Tibial nerve (tissue), 4 donors: ENCODE results near the gene NUP107. TPM values are rescaled to one million over a fixed set of nuclear protein-coding genes. Genes with fewer than 3 reads are reported as not detected.
"Not testable (repeated sequence)": the region's sequence is repeated elsewhere in the genome, so short reads cannot be mapped to it uniquely, and the experiment has no call there.

Source experiments
- DNase-seq, 2 donors: peaks; one replicate each; pipeline ENCODE4 v3.0.0-alpha.2; 2019; ENCODE audit warnings: low spot score in 2 of 2
- H3K27ac ChIP-seq, 4 donors: fragments of 200-600 bp; sonication (generic) in 3 of 4; one replicate each; pipeline ENCODE4 v1.5.1; 2017 to 2019; ENCODE audit warnings: mild to moderate bottlenecking in 1 of 4
- H3K27me3 ChIP-seq, 2 donors: fragments of 200-600 bp; sonication (generic) in 1 of 2; one replicate each; pipeline versions ENCODE4 v1.5.1 to v1.6.0; 2017 to 2019
- H3K36me3 ChIP-seq, 3 donors: fragments of 200-600 bp; sonication (generic); one replicate each; pipeline ENCODE4 v1.5.1; 2018 to 2019
- H3K4me1 ChIP-seq, 4 donors: fragments of 200-600 bp; sonication (generic) in 3 of 4; one replicate each; pipeline ENCODE4 v1.5.1; 2017 to 2019
- H3K4me3 ChIP-seq, 4 donors: fragments of 200-600 bp; sonication (generic) in 3 of 4; one replicate each; pipeline ENCODE4 v1.5.1; 2017 to 2019; ENCODE audit warnings: mild to moderate bottlenecking in 1 of 4, moderate library complexity in 1 of 4
- H3K9me3 ChIP-seq, 4 donors: fragments of 200-600 bp; sonication (generic) in 3 of 4; one replicate each; pipeline ENCODE4 v1.5.1; 2017 to 2019
- EP300 ChIP-seq, 2 donors: sonication (generic); formaldehyde crosslinking; IDR thresholded peaks; one replicate each; pipeline ENCODE4 v1.6.1; 2017; ENCODE audit warnings: antibody characterized with exemption in 2 of 2, mild to moderate bottlenecking in 1 of 2
- POLR2A ChIP-seq, 2 donors: fragments of 450-650 bp; IDR thresholded peaks; one replicate each; pipeline ENCODE4 v1.6.1; 2017; ENCODE audit warnings: antibody characterized with exemption in 2 of 2, mild to moderate bottlenecking in 2 of 2, moderate library complexity in 2 of 2
- WGBS, 2 donors: methylation state at CpG; one replicate each; pipeline ENCODE4 v1.1.5; 2018; 5-methylcytosine and 5-hydroxymethylcytosine counted together
- total RNA-seq, 4 donors: library from RNA; depleted of rRNA; stranded (reverse); fragments of >200 nt; gene quantifications; one replicate each; pipeline ENCODE4 v1.1.0, GENCODE V29; 2016
- TF ChIP-seq, protein P1 (sequence below), 5 experiments: fragments of 200-600 bp in 3 of 5; fragments of 450-650 bp in 2 of 5; sonication (generic) in 3 of 5; IDR thresholded peaks; one replicate each; pipeline ENCODE4 v1.5.1; 2016 to 2019; ENCODE audit warnings: antibody characterized with exemption in 5 of 5, mild to moderate bottlenecking in 3 of 5, moderate library complexity in 2 of 5

NUP107 gene
- total RNA-seq: 10 to 100 TPM; 30.3 to 38.0 (median 31.6) TPM

DNA sequence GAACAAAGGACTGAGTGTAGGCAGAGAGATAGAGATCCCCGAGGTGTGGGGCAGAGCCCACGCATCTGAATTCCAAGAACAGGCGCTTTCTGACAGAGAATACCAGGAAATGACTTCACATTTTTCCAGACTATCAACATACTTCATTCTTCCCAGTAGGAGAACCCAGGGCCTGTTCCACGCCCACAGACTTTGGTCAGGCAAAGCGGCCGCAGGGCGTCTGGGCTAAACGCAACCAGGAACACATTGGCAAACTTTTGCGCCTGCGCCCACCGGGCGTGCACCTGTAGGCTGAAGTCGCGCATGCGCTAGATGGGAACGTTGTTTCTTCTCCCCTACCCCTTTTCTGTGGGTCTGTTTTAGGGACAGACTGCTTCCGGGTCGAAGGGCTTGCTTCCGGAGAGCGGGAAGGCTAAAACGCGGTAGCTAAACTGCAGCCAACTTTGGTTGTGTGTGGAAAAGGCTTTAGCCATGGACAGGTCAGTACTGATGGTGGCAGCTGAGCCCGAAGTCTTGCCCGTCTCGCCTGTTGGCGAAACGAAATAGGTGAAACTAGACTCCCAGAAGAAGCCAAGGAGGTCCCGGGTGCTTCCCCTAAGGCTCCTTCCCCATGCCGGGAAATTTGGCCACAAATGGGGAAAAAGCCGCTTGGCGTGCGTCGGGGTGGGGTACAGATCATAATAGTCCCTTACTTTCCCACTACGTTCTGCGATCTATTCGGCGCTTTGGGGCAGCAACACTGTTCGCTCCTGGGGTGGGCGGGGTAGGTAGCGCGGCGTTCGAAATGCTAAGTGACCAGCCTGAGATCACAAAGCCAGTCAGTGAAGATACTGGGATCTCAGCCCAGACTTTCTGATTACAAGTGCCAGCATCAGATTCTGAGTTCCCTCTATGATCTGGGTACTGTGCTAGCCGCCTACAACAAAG is at the start of gene NUP107:
Gene NUP107 (plus strand): TSS at position 384 of the 927 bp plus-strand sequence. CDS start 88 bp downstream, at position 472.
- peaks cover 0 to 23% (median 0%) of the 10 kb centered on the region in 3 donors for H3K36me3 ChIP-seq
- peak; percentile 97 to 99 for DNase-seq
- H3K9me3 ChIP-seq: no peaks in the 10 kb centered on the region
- WGBS, 2 donors: 0 to 1% methylated on average over 36 to 38 of the region's 44 CpGs
- TF ChIP-seq, protein P1, sequence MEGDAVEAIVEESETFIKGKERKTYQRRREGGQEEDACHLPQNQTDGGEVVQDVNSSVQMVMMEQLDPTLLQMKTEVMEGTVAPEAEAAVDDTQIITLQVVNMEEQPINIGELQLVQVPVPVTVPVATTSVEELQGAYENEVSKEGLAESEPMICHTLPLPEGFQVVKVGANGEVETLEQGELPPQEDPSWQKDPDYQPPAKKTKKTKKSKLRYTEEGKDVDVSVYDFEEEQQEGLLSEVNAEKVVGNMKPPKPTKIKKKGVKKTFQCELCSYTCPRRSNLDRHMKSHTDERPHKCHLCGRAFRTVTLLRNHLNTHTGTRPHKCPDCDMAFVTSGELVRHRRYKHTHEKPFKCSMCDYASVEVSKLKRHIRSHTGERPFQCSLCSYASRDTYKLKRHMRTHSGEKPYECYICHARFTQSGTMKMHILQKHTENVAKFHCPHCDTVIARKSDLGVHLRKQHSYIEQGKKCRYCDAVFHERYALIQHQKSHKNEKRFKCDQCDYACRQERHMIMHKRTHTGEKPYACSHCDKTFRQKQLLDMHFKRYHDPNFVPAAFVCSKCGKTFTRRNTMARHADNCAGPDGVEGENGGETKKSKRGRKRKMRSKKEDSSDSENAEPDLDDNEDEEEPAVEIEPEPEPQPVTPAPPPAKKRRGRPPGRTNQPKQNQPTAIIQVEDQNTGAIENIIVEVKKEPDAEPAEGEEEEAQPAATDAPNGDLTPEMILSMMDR (IDR thresholded peaks at IDR 0.05): peak in 2 of 5 experiments; percentile 49 to 64
- TF ChIP-seq POLR2A (IDR thresholded peaks at IDR 0.05) (peak in 1 of 2 donors; percentile 36), EP300 (IDR thresholded peaks at IDR 0.05) (peak; percentile 90 to 97)
- H3K4me1 ChIP-seq: peaks cover 0 to 26% (median 17%) of the 10 kb centered on the region in 4 donors
- peak within 1 kb of the TSS; percentile 69 to 83 (median 76) for H3K4me3 ChIP-seq
- peak within 1 kb of the TSS; percentile 59 to 90 (median 83) for H3K27ac ChIP-seq
- no peaks in the 10 kb centered on the region for H3K27me3 ChIP-seq

DNA sequence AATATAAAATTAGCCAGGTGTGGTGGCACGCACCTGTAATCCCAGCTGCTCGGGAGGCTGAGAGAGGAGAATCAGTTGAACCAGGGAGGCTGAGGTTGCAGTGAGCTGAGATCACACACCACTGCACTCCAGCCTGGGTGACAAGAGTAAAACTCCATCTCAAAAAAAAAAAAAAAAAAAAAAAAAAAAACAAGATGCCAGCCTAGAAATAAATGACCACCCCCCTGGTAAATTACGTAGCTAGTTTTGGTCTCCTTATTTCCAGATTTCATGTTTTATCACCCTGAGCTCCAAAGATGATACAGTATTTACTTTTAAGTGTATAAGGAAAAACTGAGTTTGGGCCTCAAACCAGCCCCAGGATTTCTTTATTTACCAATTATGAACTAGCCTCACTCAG is 49.3 kb upstream of the NUP107 start:
- not testable (repeated sequence) for H3K4me3 ChIP-seq, H3K27me3 ChIP-seq, H3K9me3 ChIP-seq, H3K27ac ChIP-seq, H3K36me3 ChIP-seq, DNase-seq
- peaks cover 0 to 78% (median 32%) of the 10 kb centered on the region in 4 donors for H3K4me1 ChIP-seq
- WGBS, 2 donors: 95 to 98% methylated on average over 3 of the region's 3 CpGs

DNA sequence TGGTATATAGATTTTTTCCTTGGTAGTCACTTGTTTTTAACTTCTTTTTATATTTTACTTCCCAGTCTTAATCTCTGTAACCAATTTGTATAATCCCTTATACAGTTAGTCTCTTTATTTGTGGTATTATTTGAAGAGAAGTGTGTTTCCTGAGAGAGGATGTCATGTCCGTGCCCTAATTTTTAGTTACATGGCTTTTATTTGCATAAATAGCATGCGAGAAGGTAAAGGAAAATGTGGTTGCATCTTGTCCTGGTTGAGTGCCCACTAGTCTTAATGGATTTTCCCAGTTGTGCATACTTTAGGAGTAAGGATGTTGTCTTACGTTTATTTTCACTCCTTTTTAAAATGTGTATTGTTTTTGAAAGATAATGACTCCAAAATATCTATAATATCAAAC is 48.6 kb upstream of the NUP107 start:
- Histone ChIP-seq H3K9me3 (no peaks in the 10 kb centered on the region), H3K4me1 (peaks cover 0 to 75% (median 26%) of the 10 kb centered on the region in 4 donors), H3K36me3 (peaks cover 0 to 4% (median 0%) of the 10 kb centered on the region in 3 donors), H3K4me3 (no peak overlapping the region), H3K27ac (no peak overlapping the region), H3K27me3 (no peaks in the 10 kb centered on the region)
- no peak for DNase-seq
- WGBS, 2 donors: 77 to 79% methylated on average over 3 of the region's 3 CpGs
- TF ChIP-seq, protein P1 (IDR thresholded peaks at IDR 0.05): no peak
- TF ChIP-seq EP300 (IDR thresholded peaks at IDR 0.05) (no peak), POLR2A (IDR thresholded peaks at IDR 0.05) (no peak)

DNA sequence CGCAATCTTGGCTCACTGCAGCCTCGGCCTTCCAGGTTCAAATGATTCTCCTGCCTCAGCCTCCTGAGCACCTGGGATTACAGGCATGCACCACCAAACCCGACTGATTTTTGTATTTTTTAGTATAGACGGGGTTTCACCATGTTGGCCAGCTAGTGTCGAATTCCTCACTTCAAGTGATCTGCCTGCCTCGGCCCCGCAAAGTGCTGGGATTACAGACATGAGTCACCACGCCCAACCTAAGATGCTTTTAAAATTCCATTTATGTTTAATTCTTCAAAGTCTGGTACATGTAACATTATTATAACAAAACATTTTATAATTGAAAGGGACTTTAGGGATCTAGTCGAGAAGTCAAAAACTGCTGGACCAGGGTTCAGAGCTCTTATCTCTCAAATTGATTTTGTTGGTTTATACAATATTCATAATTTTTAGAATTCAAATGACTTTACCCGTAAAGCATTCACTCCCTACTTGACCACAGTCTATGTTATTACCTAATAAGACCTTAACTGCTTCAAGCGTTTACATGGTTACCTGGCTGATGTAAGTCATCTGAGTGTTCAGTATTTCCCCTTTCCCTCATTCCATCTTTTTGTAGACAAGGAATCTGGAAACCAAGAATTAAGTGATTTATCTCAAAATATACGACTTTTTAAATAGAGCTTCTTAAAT is 47.9 kb upstream of the NUP107 start:
- Histone ChIP-seq H3K36me3 (peaks cover 0 to 4% (median 0%) of the 10 kb centered on the region in 3 donors), H3K27ac (no peak overlapping the region), H3K4me3 (no peak overlapping the region), H3K9me3 (no peaks in the 10 kb centered on the region), H3K27me3 (no peaks in the 10 kb centered on the region), H3K4me1 (peaks cover 0 to 68% (median 22%) of the 10 kb centered on the region in 4 donors)
- TF ChIP-seq POLR2A (IDR thresholded peaks at IDR 0.05) (no peak), EP300 (IDR thresholded peaks at IDR 0.05) (no peak)
- TF ChIP-seq, protein P1 (IDR thresholded peaks at IDR 0.05): no peak
- WGBS, 2 donors: 88 to 90% methylated on average over 12 of the region's 12 CpGs
- DNase-seq: no peak

DNA sequence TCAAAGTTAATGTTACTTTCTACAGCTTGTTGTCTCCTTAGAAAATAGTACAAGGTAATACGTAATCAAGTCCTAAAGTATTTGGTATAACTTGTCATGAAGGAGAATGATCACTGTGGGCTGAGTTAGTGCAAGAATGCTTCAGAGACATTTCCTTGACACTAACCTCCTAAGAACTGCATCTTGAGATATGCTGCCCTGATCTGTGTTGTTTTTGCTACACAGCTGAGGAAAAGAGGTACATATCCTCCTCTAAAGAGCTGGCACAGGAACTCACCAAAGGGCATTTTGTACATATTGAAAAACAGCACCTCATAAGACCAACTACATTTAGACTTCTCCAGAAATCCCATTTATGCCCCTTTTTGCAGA is 47.4 kb upstream of the NUP107 start:
- Histone ChIP-seq H3K4me3 (no peak overlapping the region), H3K27ac (no peak overlapping the region), H3K4me1 (peaks cover 0 to 63% (median 18%) of the 10 kb centered on the region in 4 donors), H3K36me3 (peaks cover 0 to 4% (median 0%) of the 10 kb centered on the region in 3 donors), H3K9me3 (no peaks in the 10 kb centered on the region), H3K27me3 (no peaks in the 10 kb centered on the region)
- DNase-seq: no peak
- WGBS, 2 donors: 93 to 96% methylated on average over 1 of the region's 1 CpG
- TF ChIP-seq EP300 (IDR thresholded peaks at IDR 0.05): no peak
- no peak for TF ChIP-seq POLR2A (IDR thresholded peaks at IDR 0.05)
